Posterior cingulate gyrus (tissue), 11 donors: ENCODE data around the gene FOLR1.
"Not testable (repeated sequence)": the region's sequence is repeated elsewhere in the genome, so short reads cannot be mapped to it uniquely, and the experiment has no call there.

Source experiments
- DNase-seq, 10 donors: peaks; one replicate each; pipeline versions ENCODE4 v3.0.0 to v3.0.0-alpha.2; 2020 to 2021; ENCODE audit warnings: mixed read lengths in 3 of 10
- intact Hi-C: fragments of 100-400 bp; cut with DNase I; formaldehyde crosslinking; loops from one replicate; pipeline ENCODE4 v1.15.1; 2023

The FOLR1 gene

DNA sequence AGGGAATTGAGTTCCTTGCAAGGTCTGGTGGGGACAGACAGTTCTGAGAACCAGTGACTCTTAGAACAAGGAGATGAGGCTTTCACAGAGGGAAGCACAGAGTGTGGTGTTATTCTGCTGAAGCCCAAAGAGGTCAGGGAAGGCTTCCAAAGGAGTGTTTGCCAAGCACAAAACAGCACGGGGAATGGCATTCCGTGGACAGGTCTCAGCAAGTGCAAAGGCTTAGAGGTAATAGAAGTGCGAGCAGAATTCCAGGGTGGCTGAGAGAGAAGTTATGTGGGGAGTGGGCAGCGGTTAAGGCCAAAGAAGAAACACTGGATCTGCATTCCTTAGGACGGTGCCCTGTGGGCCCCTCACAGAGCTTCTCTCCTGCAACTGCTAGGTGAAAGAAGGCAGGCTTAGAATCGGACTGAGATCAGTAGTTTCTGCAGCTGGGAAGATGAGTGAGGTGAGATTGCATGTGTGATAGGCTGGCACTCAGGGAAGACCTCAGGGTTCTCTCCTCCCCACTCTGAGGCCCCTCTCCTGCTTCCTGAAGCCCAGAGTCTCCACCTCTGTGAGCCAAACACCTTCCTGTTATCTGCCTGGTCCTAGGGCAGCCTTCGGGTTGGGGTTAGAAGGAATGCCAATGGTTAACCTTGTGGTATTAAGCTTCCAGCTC, 10.9 kb upstream of the FOLR1 start:
- intact Hi-C loops = loop anchor here (5.0 kb wide), 1 partner anchor 154 kb away; no protein-coding TSS in a partner anchor
- not testable (repeated sequence) for DNase-seq

DNA sequence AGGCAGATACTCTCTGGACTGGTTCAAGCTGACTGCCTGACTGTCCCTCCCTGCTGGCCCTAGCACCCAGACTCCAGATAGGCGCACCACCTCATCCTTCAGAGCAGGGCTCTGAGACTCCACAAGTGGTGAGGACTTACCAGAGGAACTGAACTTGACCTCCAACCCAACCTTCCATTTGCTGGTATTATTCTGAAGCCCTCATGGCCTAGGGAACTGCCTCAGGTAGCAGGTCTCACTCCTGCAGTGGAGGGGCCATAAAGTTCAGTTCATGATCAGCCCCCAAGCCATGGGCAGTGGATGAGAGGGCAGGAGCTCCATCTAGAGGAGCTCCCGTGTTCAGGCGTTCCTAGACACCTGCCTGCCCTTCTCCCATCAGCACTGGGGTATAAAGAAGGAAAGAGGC, 10.4 kb upstream of the FOLR1 start:
- intact Hi-C loops = loop anchor here (5.0 kb wide), 1 partner anchor 154 kb away; no protein-coding TSS in a partner anchor

DNA sequence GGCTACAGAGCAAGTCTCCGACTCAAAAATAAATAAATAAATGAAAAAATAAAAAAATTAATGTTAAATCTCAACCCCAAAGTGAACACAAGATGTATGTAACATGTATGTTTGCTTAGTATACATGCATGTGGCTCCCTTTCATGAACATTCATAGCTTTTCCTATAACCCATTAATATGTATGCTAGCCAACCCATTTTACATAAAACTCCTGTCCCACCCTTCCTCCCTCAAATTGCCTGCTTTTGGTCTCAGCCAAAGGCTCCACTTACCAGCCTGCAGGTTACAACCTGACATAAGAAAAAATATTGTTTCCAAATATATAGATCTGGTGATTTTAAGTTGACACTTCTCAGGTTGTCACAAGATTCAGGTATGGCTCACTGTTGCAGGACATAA, 3.7 kb upstream of the FOLR1 start:
- intact Hi-C loops = no loop called here
- DNase-seq = no peak

More for the DNA sequence above, 10.4 kb upstream of the FOLR1 start:
- DNase-seq = not testable (repeated sequence)

DNA sequence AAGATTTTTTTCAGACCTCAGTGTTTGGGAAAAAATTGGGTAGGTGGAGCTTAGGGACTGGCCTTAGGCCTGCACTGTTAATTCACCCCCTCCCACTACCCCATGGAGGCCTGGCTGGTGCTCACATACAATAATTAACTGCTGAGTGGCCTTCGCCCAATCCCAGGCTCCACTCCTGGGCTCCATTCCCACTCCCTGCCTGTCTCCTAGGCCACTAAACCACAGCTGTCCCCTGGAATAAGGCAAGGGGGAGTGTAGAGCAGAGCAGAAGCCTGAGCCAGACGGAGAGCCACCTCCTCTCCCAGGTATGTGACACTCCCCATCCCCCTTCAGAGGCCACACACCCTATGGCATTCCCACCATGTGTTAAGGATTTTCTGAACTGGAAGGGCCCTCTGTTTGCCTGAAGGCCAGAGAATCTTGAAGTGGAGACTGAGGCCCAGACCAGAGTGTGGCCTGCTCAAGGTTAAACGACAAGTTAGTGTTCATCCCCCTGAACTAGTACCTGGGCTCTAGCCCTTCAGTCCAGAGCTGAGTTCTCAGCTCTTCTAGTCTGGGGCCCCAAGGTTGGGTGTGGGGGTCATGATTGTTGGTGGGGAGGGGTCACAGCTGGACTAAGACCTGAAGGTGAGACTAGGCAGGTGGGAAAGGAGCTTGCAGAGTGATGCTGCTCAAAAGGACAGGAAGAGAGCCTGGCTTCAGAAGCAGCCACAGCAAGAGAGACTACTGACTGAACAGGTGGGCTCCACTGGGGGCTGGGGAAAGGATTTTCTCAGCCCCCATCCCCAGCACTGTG, 2.3 kb upstream of the FOLR1 start:
- DNase-seq = peak in 2 of 10 donors; percentile 20 to 24
- intact Hi-C loops = no loop called here

DNA sequence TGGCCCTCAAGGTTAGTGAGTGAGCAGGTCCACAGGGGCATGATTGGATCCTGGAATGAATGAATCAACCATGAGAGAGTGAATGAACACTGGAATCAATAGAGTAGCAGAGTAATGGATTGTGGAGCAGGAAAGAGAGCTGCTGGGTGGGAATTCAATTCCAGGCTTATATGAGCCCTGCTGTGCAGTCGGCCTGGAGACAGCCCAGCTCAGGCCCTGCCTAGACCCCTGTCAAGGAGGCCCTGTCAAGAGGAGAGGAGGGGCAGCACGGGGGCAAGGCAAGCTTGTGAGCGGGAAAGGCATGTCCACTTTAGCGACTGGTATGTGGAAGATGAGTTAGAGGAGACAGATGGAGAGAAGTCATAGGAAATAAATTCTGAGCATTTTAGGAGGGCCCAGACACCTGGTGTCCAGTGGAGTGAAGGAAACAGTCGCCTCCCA, 1.3 kb upstream of the FOLR1 start:
- intact Hi-C loops = no loop called here
- no peak for DNase-seq

DNA sequence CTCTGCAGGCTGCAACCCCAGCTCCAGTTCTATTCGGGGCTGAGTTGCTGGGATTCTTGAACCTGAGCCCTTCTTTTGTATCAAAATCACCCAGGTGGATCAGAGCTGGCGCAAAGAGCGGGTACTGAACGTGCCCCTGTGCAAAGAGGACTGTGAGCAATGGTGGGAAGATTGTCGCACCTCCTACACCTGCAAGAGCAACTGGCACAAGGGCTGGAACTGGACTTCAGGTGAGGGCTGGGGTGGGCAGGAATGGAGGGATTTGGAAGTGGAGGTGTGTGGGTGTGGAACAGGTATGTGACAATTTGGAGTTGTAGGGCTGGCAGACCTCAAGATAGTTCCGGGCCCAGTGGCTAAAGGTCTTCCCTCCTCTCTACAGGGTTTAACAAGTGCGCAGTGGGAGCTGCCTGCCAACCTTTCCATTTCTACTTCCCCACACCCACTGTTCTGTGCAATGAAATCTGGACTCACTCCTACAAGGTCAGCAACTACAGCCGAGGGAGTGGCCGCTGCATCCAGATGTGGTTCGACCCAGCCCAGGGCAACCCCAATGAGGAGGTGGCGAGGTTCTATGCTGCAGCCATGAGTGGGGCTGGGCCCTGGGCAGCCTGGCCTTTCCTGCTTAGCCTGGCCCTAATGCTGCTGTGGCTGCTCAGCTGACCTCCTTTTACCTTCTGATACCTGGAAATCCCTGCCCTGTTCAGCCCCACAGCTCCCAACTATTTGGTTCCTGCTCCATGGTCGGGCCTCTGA, 3.8 kb downstream of the FOLR1 start:
- intact Hi-C loops = no loop called here
- DNase-seq = peak in 1 of 10 donors; percentile 57

DNA sequence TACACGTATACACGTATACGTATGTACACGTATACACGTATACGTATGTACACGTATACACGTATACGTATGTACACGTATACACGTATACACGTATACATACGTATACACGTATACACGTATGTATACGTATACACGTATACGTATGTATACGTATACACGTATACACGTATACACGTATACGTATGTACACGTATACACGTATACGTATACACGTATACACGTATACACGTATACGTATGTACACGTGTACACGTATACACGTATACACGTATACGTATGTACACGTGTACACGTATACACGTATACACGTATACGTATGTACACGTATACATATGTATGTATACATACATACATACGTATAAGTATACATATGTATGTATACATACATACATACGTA, 9.5 kb downstream of the FOLR1 start:
- DNase-seq, intact Hi-C loops: not testable (repeated sequence)

DNA sequence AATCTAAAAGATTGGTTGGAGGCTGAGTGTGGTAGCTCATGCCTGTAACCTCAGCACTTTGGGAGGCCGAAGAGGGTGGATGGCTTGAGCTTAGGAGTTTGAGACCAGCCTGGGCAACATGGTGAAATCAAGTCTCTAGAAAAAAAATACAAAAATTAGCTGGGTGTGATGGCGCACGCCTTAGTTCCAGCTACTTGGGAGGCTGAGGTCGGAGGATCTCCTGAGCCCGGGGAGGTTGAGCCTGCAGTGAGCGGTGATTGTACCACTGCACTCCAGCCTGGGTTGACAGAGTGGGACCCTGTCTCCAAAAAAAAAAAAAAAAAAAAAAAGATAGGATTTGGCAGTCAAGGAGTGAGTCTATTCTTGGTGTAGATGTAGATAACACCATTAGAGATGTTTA, 10.6 kb downstream of the FOLR1 start:
- DNase-seq = peak in 1 of 10 donors; percentile 51
- intact Hi-C loops = no loop called here

DNA sequence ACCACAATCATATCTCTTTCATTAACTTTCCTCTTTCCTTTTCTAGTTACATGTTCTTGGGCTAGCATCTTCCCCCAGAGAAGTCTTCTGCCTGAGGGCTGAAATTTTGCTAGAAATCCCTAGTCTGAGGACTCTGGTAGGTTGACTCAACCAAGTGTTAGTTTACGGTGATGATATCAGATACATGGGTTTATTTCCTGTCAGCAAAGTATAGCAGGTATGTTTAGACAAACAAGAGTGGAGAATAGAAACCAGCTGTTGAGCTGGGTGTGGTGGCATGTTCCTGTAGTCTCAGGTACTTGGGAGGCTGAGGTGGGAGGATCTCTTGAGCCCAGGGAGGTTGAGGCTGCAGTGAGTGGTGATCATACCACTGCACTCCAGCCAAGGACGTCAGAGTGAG, 11.2 kb downstream of the FOLR1 start:
- intact Hi-C loops = no loop called here
- peak in 1 of 10 donors; percentile 16 for DNase-seq

DNA sequence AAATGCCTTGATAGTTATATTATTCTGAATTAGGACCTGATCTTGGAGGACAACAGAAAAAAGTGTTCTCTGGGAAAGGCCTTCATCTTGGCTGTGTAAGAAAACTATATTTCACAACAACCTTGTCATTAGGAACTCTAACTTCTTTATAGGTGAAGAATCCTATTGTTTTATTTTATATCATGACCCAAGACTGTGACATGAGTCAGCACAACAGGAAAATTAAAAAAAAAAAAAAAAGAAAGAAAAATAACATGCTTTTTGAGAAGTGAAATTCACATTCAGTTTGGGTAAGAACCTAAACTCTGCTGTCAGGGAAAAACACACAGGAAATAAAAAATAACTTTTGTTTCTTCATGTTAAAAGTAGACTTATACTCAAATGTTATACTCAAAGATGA, 12.9 kb downstream of the FOLR1 start:
- intact Hi-C loops = no loop called here
- DNase-seq = no peak

DNA sequence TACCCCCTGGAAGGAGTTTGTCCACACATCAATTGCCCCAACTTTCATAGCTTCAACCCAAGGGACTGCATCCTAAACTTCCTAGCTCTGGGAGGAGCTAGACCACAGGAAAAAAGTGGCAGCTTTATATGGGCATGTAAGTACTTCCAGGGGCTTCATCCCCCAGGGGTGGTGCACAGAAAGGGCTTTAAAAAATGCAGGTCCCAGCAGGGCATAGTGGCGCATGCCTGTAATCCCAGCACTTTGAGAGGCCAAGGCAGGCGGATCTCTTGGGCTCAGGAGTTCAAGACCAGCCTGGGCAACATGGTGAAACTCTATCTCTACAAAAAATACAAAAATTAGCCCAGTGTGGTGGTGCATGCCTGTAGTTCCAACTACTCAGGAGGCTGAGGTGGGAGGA, 14.9 kb downstream of the FOLR1 start:
- peak in 1 of 10 donors; percentile 56 for DNase-seq
- intact Hi-C loops = not testable (repeated sequence)

DNA sequence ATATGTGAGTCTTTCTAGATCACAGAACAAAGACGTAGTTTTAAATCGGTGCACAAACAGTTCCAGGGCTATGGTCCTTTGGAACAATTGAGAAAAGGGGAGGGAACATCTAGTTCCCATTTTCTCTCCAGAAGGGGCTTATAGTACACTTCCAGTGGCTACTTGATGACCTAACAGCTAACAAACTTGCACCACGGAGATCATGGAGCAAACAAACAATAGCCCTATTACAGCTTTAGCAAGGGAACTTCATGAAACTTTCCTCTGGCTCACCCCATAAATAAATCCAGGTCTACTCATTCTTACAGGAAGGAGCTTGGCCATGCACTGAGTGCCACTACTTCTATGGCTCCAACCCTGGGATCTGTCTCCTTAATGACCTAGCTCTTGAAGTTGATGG, 16.3 kb downstream of the FOLR1 start:
- no peak for DNase-seq
- intact Hi-C loops = no loop called here

DNA sequence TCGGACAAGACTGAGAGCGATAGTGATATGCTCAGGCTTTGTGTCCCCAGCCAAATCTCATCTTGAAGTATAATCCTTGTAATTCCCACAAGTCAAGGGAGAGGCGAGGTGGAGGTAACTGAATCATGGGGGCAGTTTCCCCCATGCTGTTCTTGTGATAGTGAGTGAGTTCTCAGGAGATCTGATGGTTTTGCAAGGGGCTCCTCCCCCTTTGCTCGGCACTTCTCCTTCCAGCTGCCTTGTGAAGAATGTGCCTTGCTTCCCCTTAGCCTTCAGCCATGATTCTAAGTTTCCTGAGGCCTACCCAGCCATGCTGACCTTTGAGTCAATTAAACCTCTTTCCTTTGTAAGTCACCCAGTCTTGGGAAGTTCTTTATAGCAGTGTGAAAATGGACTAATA, 17.2 kb downstream of the FOLR1 start:
- intact Hi-C loops = no loop called here
- no peak for DNase-seq

DNA sequence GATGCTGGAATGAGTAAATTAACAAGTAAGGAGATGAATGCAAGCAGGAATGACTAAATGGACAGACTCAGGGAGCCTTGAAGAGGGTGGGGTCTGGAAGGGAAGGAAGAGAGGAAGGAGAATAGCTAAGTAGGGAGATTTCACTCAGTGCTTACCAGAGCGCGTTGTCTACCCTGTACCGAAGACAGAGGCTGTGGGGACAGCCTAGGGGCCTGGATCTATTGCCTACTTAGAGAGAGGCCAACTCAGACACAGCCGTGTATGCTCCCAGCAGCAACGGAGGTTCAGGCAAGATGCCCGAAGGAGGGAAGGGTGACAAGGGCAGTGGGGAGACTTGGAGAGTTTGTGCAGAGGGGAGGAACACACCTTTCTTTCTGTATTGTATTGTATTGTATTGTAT, 24.7 kb downstream of the FOLR1 start, which contains the start of gene FOLR2:
FOLR2 (plus strand) TSS at position 157 of the 400 bp plus-strand sequence. CDS start 1,791 bp downstream, outside the sequence.
- DNase-seq = peak in 1 of 10 donors; percentile 49
- intact Hi-C loops = no loop called here

DNA sequence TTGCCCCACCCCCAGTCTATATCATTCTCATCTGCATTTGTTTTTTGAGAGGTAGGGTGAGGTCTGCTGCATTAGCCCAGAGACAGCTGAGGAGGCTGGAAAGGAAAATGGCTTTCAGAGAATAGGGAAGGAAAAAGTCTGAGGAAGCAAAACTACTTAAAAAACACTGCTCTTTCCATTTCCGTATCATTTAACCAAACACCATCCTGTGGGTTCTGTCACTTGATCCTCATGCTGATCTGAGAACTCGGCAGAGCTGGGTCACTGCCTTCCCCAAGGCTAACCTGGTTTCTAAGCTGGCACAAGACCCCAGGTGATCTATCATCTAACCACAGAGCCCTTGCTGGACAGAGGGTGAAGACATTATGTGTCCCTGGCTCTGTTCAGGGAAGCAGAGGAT, 25.9 kb downstream of the FOLR1 start:
- no peak for DNase-seq
- intact Hi-C loops = no loop called here

DNA sequence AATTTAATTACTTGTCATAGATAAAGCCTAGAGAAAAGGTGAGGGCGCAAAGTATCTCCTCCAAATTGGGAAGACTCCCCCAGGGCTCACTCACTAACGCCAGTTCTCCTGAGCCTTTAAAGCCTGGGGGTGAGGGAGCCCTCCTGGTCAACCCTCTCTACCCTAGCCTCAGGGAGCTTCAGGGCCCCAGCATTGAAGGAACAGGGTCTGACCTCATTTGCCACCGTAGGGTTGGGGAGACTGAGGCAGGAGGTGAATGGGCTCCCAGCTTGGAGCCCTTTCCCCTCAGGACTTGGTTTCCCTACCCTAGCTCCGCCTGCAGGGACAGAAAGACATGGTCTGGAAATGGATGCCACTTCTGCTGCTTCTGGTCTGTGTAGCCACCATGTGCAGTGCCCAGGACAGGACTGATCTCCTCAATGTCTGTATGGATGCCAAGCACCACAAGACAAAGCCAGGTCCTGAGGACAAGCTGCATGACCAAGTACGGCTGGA, 26.4 kb downstream of the FOLR1 start:
- intact Hi-C loops = no loop called here
- DNase-seq = peak in 1 of 10 donors; percentile 26

DNA sequence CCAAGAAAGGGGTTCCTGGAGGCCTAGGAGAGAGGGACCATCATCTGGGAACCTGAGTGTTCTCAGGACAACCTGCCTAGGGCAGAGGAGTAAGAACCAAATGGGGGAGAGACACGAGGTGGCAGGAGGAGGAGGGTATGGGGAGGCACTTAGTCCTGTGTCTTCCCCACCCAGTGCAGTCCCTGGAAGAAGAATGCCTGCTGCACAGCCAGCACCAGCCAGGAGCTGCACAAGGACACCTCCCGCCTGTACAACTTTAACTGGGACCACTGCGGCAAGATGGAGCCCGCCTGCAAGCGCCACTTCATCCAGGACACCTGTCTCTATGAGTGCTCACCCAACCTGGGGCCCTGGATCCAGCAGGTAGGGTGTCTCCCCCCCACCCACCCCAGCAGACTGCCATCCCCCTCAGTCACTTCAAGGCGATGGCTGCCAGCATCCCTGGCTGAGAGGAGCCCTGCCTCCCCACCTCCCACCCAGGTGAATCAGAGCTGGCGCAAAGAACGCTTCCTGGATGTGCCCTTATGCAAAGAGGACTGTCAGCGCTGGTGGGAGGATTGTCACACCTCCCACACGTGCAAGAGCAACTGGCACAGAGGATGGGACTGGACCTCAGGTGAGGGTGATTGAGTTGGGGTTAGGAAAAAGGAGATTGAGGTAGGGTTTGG, 28.9 kb downstream of the FOLR1 start:
- intact Hi-C loops = loop anchor here (10.0 kb wide), 2 partner anchors 106 to 194 kb away; partner anchors contain the start of gene ANAPC15
- peak in 1 of 10 donors; percentile 70 for DNase-seq

DNA sequence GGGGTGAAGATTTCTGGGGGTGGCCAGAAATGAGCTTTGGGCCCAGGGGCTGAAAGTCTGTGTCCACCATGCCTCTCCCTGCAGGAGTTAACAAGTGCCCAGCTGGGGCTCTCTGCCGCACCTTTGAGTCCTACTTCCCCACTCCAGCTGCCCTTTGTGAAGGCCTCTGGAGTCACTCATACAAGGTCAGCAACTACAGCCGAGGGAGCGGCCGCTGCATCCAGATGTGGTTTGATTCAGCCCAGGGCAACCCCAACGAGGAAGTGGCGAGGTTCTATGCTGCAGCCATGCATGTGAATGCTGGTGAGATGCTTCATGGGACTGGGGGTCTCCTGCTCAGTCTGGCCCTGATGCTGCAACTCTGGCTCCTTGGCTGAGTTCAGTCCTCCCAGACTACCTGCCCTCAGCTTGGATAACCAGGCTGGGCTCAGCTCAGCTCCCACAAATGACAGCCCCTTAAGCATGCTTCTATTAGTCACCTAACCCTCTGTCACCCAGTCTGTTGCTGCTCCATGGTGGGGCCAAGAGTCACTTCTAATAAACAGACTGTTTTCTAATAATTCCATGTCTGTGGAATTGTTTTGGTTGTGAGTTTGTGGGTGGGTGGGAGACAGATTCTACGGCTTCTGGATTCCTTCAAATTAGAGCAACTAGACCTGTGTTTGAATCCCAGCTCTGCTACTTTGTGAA, 29.6 kb downstream of the FOLR1 start:
- DNase-seq = peak in 1 of 10 donors; percentile 81
- intact Hi-C loops = loop anchor here (10.0 kb wide), 2 partner anchors 107 to 193 kb away; partner anchors contain the start of gene ANAPC15
